Muscle of leg (tissue), 11 donors: Measurements from ENCODE around the gene BBS2. TPM values are rescaled to one million over a fixed set of nuclear protein-coding genes. Genes with fewer than 3 reads are reported as not detected.

ENCODE experiments used
- DNase-seq: peaks from one replicate; pipeline ENCODE4 v3.0.0; 2013
- H3K27ac ChIP-seq: one replicate; pipeline ENCODE4 v1.5.1; 2013; ENCODE audit warnings: mild to moderate bottlenecking, low read length, control low read depth
- H3K27me3 ChIP-seq: one replicate; pipeline ENCODE4 v1.6.1; 2013; ENCODE audit warnings: low read length; ENCODE audit not compliant: control insufficient read depth, insufficient read depth
- H3K36me3 ChIP-seq: one replicate; pipeline ENCODE4 v1.6.1; 2013; ENCODE audit warnings: low read length; ENCODE audit not compliant: control insufficient read depth, insufficient read depth
- H3K4me1 ChIP-seq: one replicate; pipeline ENCODE4 v1.6.1; 2013; ENCODE audit warnings: low read length; ENCODE audit not compliant: control insufficient read depth, insufficient read depth
- H3K4me3 ChIP-seq: one replicate; pipeline ENCODE4 v1.5.1; 2013; ENCODE audit warnings: low read length, control low read depth
- H3K9me3 ChIP-seq: replicated peaks from 2 replicates; pipeline ENCODE4 v1.6.1; 2013; ENCODE audit warnings: low read depth, low read length; ENCODE audit not compliant: control insufficient read depth
- WGBS: methylation state at CpG from one replicate; pipeline ENCODE4 v1.1.5; 2013; ENCODE audit warnings: missing lambda C conversion rate; ENCODE audit not compliant: insufficient coverage; 5-methylcytosine and 5-hydroxymethylcytosine counted together
- polyA plus RNA-seq, 8 donors: library from polyadenylated mRNA; unstranded; fragments of 120-200 nt; gene quantifications; one replicate each; pipeline versions ENCODE4 v1.2.1 to v1.2.3, GENCODE V29; 2013; ENCODE audit warnings: inconsistent platforms in 1 of 8, low replicate concordance in 1 of 8; ENCODE audit not compliant: insufficient read length in 8 of 8, insufficient read depth in 1 of 8
- total RNA-seq: library from RNA; stranded (reverse); fragments of 120-200 nt; gene quantifications from one replicate; pipeline ENCODE4 v1.2.4, GENCODE V29; 2013

Gene BBS2
- total and polyA plus RNA-seq, 9 donors: 27.9 to 58.3 (median 36.5) TPM

- Histone ChIP-seq H3K4me1 (no peaks in the 10 kb centered on the region), H3K27ac (no peak overlapping the region), H3K36me3 (no peaks in the 10 kb centered on the region), H3K9me3 (no peaks in the 10 kb centered on the region), H3K4me3 (no peak overlapping the region), H3K27me3 (peaks cover 10% of the 10 kb centered on the region)
- 0% methylated on average over 1 of the region's 4 CpGs for WGBS
- DNase-seq: no peak
These were observed 12.9 kb upstream of the BBS2 start for GRCh38 chr16:56532714-56533113.

- H3K9me3 ChIP-seq: no peaks in the 10 kb centered on the region
- H3K27me3 ChIP-seq: peaks cover 8% of the 10 kb centered on the region
- H3K27ac ChIP-seq: no peak overlapping the region
- DNase-seq: no peak
- WGBS: 81% methylated on average over 1 of the region's 1 CpG
- H3K4me3 ChIP-seq: no peak overlapping the region
- peaks cover 2% of the 10 kb centered on the region for H3K4me1 ChIP-seq
- H3K36me3 ChIP-seq: no peaks in the 10 kb centered on the region
These were observed 11.0 kb upstream of the BBS2 start for GRCh38 chr16:56530872-56531271.

GRCh38 chr16:56525236-56525635 lies 5.4 kb upstream of the BBS2 start:
- Histone ChIP-seq H3K27ac (peak overlapping the region; percentile 82), H3K4me1 (peaks cover 12% of the 10 kb centered on the region), H3K36me3 (no peaks in the 10 kb centered on the region), H3K9me3 (no peaks in the 10 kb centered on the region), H3K27me3 (no peaks in the 10 kb centered on the region), H3K4me3 (no peak overlapping the region)
- 0% methylated on average over 1 of the region's 9 CpGs for WGBS
- DNase-seq: peak; percentile 74

- DNase-seq: no peak
- H3K27me3 ChIP-seq: no peaks in the 10 kb centered on the region
- peak overlapping the region; percentile 96 for H3K4me3 ChIP-seq
- H3K27ac ChIP-seq: peak overlapping the region; percentile 25
- H3K9me3 ChIP-seq: no peaks in the 10 kb centered on the region
- no peaks in the 10 kb centered on the region for H3K36me3 ChIP-seq
- 25% methylated on average over 1 of the region's 4 CpGs for WGBS
- H3K4me1 ChIP-seq: peaks cover 15% of the 10 kb centered on the region
These were observed 390 bp upstream of the BBS2 start for GRCh38 chr16:56520251-56520577.

GRCh38 chr16:56518425-56518824 lies 1.4 kb downstream of the BBS2 start:
- Histone ChIP-seq H3K9me3 (no peaks in the 10 kb centered on the region), H3K4me3 (no peak overlapping the region), H3K27ac (no peak overlapping the region), H3K36me3 (no peaks in the 10 kb centered on the region), H3K4me1 (peaks cover 9% of the 10 kb centered on the region), H3K27me3 (no peaks in the 10 kb centered on the region)
- 95% methylated on average over 2 of the region's 7 CpGs for WGBS
- DNase-seq: no peak

- no peaks in the 10 kb centered on the region for H3K36me3 ChIP-seq
- H3K4me1 ChIP-seq: peaks cover 9% of the 10 kb centered on the region
- no peaks in the 10 kb centered on the region for H3K9me3 ChIP-seq
- no peak for DNase-seq
- WGBS: 84% methylated on average over 2 of the region's 2 CpGs
- H3K27me3 ChIP-seq: no peaks in the 10 kb centered on the region
- H3K4me3 ChIP-seq: no peak overlapping the region
- H3K27ac ChIP-seq: no peak overlapping the region
These were observed 2.6 kb downstream of the BBS2 start for GRCh38 chr16:56517206-56517605.

GRCh38 chr16:56515665-56516064 lies 4.2 kb downstream of the BBS2 start:
- Histone ChIP-seq H3K27me3 (no peaks in the 10 kb centered on the region), H3K4me1 (peaks cover 9% of the 10 kb centered on the region), H3K27ac (no peak overlapping the region), H3K36me3 (no peaks in the 10 kb centered on the region), H3K4me3 (no peak overlapping the region), H3K9me3 (no peaks in the 10 kb centered on the region)
- no peak for DNase-seq
- WGBS: 72% methylated on average over 3 of the region's 6 CpGs

GRCh38 chr16:56514845-56515244 lies 5.0 kb downstream of the BBS2 start:
- Histone ChIP-seq H3K36me3 (peaks cover 6% of the 10 kb centered on the region), H3K27ac (no peak overlapping the region), H3K9me3 (no peaks in the 10 kb centered on the region), H3K27me3 (no peaks in the 10 kb centered on the region), H3K4me1 (peaks cover 6% of the 10 kb centered on the region), H3K4me3 (no peak overlapping the region)
- 100% methylated on average over 1 of the region's 3 CpGs for WGBS
- no peak for DNase-seq

- Histone ChIP-seq H3K27ac (no peak overlapping the region), H3K36me3 (peaks cover 9% of the 10 kb centered on the region), H3K4me1 (peaks cover 2% of the 10 kb centered on the region), H3K27me3 (no peaks in the 10 kb centered on the region), H3K4me3 (no peak overlapping the region), H3K9me3 (no peaks in the 10 kb centered on the region)
- peak; percentile 57 for DNase-seq
- no CpG with 5 or more reads among the region's 3 CpGs for WGBS
These were observed 5.9 kb downstream of the BBS2 start for GRCh38 chr16:56513972-56514371.

- Histone ChIP-seq H3K4me1 (no peaks in the 10 kb centered on the region), H3K27me3 (no peaks in the 10 kb centered on the region), H3K27ac (no peak overlapping the region), H3K4me3 (no peak overlapping the region), H3K9me3 (no peaks in the 10 kb centered on the region), H3K36me3 (peaks cover 13% of the 10 kb centered on the region)
- WGBS: no CpG with 5 or more reads among the region's 2 CpGs
- DNase-seq: no peak
These were observed 6.7 kb downstream of the BBS2 start for GRCh38 chr16:56513091-56513490.

GRCh38 chr16:56512025-56512424 lies 7.8 kb downstream of the BBS2 start:
- H3K4me3 ChIP-seq: no peak overlapping the region
- no CpG with 5 or more reads among the region's 1 CpG for WGBS
- no peak overlapping the region for H3K27ac ChIP-seq
- H3K27me3 ChIP-seq: no peaks in the 10 kb centered on the region
- no peak for DNase-seq
- no peaks in the 10 kb centered on the region for H3K4me1 ChIP-seq
- H3K9me3 ChIP-seq: no peaks in the 10 kb centered on the region
- peaks cover 13% of the 10 kb centered on the region for H3K36me3 ChIP-seq
